Stimulated activated naive CD8-positive, alpha-beta T cell treated with anti-CD3 and anti-CD28 coated beads, Interleukin-15, amount 100 ng/mL, for 72 hours (primary cell): Measurements from ENCODE around the gene RUSC1.
A peak's percentile ranks its signal among the peaks of the same experiment; 100 is the strongest.

Source experiments
- ATAC-seq: fragments of 150-1000 bp; cut with Tn5 transposase; 2 replicates; pipeline ENCODE4 v1.10.0; 2021; ENCODE audit warnings: mild to moderate bottlenecking, moderate library complexity
- DNase-seq, 2 donors: peaks; one replicate each; pipeline ENCODE4 v3.0.0; 2021 to 2022
- H3K27ac Mint-ChIP-seq, 2 donors: one replicate each; pipeline ENCODE4 v1.8.0; 2022; ENCODE audit warnings: mild to moderate bottlenecking in 2 of 2, mixed read lengths in 2 of 2, moderate library complexity in 2 of 2
- H3K27me3 Mint-ChIP-seq: one replicate; pipeline ENCODE4 v1.8.0; 2022; ENCODE audit warnings: mixed read lengths
- H3K4me1 Mint-ChIP-seq: one replicate; pipeline ENCODE4 v1.8.0; 2022; ENCODE audit warnings: mild to moderate bottlenecking, mixed read lengths
- H3K4me3 Mint-ChIP-seq, 2 donors: one replicate each; pipeline ENCODE4 v1.8.0; 2022; ENCODE audit warnings: mild to moderate bottlenecking in 2 of 2, mixed read lengths in 2 of 2, moderate library complexity in 1 of 2
- H3K9me3 Mint-ChIP-seq, 2 donors: one replicate each; pipeline ENCODE4 v1.8.0; 2022; ENCODE audit warnings: mixed read lengths in 2 of 2

RUSC1 gene

DNA sequence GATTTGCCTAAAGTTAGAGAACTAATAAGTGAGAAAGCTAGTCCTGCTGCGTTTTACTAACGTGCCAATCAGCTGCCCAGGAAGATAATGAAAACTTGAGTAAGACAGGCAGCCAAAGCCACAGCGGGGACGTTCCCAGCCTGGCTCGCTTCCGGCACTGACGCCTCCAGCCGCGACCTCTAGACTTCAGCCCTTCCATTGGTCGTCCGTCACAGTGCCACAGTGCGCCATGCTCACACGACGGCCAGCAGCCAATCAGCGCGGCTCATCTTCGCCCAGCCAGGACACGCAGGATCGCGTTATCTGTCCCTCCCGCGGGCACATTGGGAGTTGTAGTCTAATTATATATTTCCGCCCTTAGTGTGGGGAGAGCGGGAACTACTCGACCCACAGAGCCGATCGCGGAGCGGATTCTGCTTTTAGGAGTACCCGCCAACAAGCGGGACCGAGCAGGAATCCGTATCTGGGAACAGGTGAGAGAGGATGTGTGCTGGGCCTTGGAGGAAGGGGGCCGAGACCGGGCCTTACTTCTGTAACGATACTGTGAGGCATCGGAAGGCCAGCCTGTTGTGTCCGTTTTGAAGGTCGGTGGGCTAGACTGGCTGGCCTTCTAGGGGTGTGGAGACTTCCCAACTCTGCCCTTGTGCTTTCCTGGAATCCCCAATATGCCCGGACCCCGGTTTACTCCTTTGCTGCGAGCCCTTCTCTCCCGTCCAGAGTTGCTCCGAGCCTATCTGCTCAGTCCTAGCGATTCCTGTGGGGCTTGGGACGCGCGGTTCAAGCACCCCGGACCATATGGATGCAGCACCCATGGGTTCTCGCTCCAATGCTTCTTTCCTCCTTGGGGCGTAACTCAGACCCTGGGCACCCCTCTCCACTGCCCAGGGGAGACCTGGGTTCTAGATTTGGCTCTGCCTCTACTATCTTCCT is 11.9 kb upstream of the RUSC1 start, which contains the start of gene FDPS:
Gene FDPS, plus strand, starts transcription at position 374 of the 930 bp plus-strand sequence. CDS start 924 bp downstream, outside the sequence.
- DNase-seq, result peak; percentile 95 to 98
- Mint-ChIP-seq H3K4me3 (peak within 1 kb of the TSS; percentile 98), H3K9me3 (no peaks in the 10 kb centered on the region), H3K27ac (peak within 1 kb of the TSS; percentile 97 to 98), H3K27me3 (no peaks in the 10 kb centered on the region), H3K4me1 (peaks cover 41% of the 10 kb centered on the region)
- ATAC-seq, result peak; percentile 99

DNA sequence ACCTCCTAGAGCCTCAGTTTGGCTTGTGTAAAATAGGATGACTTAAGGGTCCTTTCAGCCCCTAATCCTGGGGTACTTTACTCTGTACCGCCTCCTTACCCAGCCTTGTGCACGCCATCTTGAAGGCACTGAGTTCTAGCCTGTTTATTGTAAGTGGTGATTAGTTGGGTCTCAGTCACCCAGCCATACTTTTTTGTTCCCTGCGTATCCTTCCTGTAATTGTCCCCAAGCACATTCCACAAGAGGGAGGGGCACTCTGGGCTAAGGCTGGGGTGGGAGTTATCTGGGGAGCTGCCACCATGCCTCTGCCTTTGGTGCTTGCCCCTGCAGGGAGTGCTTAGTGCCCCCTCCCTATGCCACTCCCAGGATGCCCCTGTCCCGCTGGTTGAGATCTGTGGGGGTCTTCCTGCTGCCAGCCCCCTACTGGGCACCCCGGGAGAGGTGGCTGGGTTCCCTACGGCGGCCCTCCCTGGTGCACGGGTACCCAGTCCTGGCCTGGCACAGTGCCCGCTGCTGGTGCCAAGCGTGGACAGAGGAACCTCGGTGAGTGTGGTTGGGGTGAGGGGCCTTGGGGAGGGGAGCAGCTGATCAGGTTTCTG is 11.2 kb upstream of the RUSC1 start:
- Mint-ChIP-seq H3K27me3 (no peaks in the 10 kb centered on the region), H3K9me3 (no peaks in the 10 kb centered on the region), H3K4me3 (peak overlapping the region; percentile 98), H3K4me1 (peaks cover 41% of the 10 kb centered on the region), H3K27ac (peak overlapping the region; percentile 97 to 98)
- ATAC-seq (no peak), DNase-seq (no peak)

DNA sequence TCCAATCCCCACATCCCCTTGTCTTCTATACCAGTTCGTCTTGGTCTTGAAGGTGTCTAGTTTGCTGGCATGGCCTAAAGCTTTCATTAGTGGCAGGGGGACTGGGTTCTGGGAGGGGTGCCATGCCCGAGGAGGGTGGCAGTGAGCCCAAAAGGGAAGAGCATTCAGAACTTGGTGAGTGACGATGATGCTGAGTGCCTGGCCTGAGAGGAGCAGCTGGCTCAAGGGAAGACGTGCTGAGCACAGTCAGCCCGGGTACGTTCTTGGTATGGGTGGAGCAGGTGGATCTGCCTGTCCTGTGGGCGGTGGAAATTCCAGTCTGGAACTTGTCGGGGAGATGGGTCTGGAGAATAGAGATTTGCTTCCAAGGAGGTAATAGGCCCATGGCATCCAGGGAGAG is 7.4 kb upstream of the RUSC1 start:
- Mint-ChIP-seq H3K9me3 (no peaks in the 10 kb centered on the region), H3K27ac (no peak overlapping the region), H3K4me3 (no peak overlapping the region), H3K4me1 (peaks cover 41% of the 10 kb centered on the region), H3K27me3 (no peaks in the 10 kb centered on the region)
- DNase-seq (no peak), ATAC-seq (no peak)

DNA sequence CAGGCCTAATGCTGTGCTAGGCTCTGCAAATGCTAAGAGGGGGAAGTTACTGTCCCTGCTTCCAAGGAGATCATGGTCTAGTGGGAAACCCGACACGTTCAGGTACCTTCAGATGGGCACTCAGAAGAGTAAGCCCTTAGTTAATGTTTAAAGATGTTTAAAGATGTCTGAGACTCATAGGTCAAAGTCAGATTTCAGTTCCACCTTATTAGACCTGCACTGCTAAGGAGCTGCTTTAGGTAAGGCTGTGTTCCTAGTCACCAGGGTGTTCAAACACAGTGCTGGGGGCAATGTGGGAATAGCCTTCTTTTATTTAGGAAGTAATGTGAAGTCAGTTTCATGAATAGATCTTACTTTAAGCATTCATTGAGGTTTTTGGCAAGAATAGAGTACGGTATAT is 3.8 kb upstream of the RUSC1 start:
- DNase-seq, result no peak
- ATAC-seq, result no peak
- Mint-ChIP-seq H3K9me3 (no peaks in the 10 kb centered on the region), H3K27ac (no peak overlapping the region), H3K4me1 (peaks cover 48% of the 10 kb centered on the region), H3K27me3 (no peaks in the 10 kb centered on the region), H3K4me3 (no peak overlapping the region)

DNA sequence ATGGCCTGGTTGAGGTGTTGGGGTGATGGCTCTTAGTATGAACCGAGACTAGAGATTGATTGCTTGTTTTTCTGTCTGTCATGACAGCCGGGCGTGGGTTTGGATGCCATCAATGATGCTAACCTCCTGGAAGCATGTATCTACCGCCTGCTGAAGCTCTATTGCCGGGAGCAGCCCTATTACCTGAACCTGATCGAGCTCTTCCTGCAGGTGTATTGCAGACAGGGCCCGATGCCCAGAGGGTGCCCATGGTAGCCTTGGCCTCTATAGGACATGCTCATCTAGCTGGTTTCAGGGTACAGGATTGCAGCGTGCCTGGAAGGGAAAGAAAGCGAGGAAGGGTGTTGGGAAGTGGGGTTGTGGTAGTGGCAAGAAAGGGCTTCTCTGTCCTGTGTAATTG is 2.6 kb upstream of the RUSC1 start:
- peaks cover 46% of the 10 kb centered on the region for H3K4me1 Mint-ChIP-seq
- H3K4me3 Mint-ChIP-seq, result no peak overlapping the region
- DNase-seq (no peak), ATAC-seq (no peak)
- no peak overlapping the region for H3K27ac Mint-ChIP-seq
- H3K27me3 Mint-ChIP-seq, result no peaks in the 10 kb centered on the region
- H3K9me3 Mint-ChIP-seq, result no peaks in the 10 kb centered on the region

DNA sequence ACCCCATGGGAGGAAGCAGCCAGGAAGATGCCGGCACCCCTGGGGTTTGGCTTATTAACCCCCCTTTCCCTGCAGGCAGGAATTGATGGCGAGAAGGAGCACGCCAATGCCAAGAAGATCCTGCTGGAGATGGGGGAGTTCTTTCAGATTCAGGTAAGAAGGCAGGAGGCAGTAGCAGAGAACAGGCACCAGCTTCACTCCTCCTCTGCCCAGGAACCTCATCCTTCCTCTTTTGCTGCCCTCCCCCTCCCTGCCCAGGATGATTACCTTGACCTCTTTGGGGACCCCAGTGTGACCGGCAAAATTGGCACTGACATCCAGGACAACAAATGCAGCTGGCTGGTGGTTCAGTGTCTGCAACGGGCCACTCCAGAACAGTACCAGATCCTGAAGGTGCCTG is 1.2 kb upstream of the RUSC1 start:
- DNase-seq (no peak), ATAC-seq (no peak)
- no peaks in the 10 kb centered on the region for H3K9me3 Mint-ChIP-seq
- peaks cover 40% of the 10 kb centered on the region for H3K4me1 Mint-ChIP-seq
- H3K27ac Mint-ChIP-seq, result no peak overlapping the region
- no peaks in the 10 kb centered on the region for H3K27me3 Mint-ChIP-seq
- H3K4me3 Mint-ChIP-seq, result no peak overlapping the region

DNA sequence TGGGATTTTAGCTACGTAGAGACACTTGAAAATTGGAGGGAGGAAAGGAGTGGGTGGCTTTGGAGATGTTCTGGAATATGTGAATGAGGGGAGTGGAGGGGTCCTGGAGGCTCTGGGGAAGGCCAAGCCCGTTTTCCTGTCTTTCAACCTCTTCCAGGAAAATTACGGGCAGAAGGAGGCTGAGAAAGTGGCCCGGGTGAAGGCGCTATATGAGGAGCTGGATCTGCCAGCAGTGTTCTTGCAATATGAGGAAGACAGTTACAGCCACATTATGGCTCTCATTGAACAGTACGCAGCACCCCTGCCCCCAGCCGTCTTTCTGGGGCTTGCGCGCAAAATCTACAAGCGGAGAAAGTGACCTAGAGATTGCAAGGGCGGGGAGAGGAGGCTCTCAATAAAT is 442 bp upstream of the RUSC1 start:
- Mint-ChIP-seq H3K9me3 (no peaks in the 10 kb centered on the region), H3K4me3 (peak overlapping the region; percentile 20 to 90), H3K27me3 (no peaks in the 10 kb centered on the region), H3K27ac (peak overlapping the region in 1 of 2 donors; percentile 35), H3K4me1 (peaks cover 47% of the 10 kb centered on the region)
- DNase-seq, result no peak
- ATAC-seq, result no peak

DNA sequence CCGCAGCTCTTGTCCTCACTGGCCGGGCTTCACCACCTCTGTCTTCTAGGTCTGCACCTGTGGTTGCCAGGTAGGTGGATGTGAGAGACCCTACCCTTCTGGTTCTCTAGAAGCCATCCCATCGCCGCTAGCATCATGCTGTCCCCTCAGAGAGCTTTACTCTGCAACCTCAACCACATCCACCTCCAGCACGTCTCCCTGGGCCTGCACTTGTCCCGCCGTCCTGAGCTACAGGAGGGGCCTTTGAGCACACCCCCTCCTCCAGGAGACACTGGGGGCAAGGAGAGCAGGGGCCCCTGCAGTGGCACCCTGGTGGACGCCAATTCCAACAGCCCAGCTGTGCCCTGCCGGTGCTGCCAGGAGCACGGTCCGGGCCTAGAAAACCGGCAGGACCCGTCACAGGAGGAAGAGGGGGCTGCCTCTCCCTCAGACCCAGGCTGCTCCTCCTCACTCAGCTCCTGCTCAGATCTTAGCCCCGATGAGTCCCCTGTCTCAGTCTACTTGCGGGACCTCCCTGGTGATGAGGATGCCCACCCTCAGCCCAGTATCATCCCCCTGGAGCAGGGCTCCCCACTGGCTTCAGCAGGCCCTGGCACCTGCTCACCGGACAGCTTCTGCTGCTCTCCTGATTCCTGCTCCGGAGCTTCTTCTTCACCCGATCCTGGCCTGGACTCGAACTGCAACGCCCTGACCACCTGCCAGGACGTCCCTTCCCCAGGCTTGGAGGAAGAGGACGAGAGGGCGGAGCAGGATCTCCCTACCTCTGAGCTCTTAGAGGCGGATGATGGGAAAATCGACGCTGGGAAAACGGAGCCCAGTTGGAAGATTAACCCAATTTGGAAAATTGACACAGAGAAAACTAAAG is 1.2 kb downstream of the RUSC1 start:
- Mint-ChIP-seq H3K27ac (peak overlapping the region in 1 of 2 donors; percentile 23), H3K9me3 (no peaks in the 10 kb centered on the region), H3K4me1 (peaks cover 63% of the 10 kb centered on the region), H3K27me3 (no peaks in the 10 kb centered on the region), H3K4me3 (peak overlapping the region; percentile 73 to 90)
- DNase-seq, result peak; percentile 23
- no peak for ATAC-seq

DNA sequence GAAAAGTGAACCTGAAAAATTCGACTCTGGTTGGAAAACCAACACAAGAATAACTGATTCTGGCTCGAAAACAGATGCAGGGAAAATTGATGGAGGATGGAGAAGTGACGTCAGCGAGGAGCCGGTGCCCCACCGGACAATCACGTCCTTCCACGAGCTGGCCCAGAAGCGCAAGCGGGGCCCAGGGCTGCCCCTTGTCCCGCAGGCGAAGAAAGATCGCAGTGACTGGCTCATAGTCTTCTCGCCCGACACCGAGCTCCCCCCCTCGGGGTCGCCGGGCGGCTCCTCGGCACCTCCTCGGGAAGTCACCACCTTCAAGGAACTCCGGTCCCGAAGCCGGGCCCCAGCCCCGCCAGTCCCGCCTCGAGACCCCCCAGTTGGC is 1.9 kb downstream of the RUSC1 start:
- Mint-ChIP-seq H3K27me3 (no peaks in the 10 kb centered on the region), H3K27ac (no peak overlapping the region), H3K4me3 (peak overlapping the region; percentile 73 to 90), H3K4me1 (peaks cover 63% of the 10 kb centered on the region), H3K9me3 (no peaks in the 10 kb centered on the region)
- no peak for ATAC-seq
- peak in 1 of 2 donors; percentile 42 for DNase-seq

DNA sequence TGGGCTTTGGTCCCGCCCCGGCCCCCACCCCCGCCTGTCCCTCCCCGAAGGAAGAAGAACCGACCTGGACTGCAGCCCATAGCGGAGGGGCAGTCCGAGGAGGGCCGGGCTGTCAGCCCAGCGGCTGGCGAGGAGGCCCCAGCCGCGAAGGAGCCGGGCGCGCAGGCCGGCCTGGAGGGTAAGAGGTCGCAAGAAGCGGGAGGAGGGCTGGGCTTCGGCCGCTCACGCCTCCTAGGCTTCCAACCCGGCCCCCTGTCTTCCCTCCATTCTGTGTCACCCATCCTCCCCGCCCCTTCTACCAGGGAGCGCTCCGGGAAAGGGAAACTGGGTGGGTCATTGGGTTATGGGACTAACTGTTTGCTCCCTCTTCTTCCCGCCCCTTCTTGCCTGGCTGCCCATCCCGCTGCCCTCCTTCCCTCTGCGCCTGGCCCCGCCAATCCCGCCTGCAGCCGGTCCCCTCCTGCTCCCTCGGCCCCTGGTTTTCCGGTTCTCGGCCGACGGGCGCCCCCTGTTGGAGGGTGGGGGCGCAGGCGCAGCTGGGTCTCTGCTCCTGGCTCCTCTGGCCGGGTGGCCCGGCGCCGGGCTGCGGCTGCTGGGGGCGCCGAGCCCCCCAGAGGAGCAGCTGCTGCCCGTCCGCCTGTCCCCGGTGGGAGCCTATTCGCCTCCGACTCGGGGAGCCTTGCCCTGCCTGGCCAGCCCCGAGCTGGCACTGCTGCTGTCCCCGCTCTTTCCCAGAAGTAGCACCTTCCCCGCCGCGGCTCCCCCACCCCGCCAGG is 2.4 kb downstream of the RUSC1 start:
- no peaks in the 10 kb centered on the region for H3K27me3 Mint-ChIP-seq
- DNase-seq (peak; percentile 88 to 91), ATAC-seq (peak; percentile 69)
- H3K4me1 Mint-ChIP-seq, result peaks cover 67% of the 10 kb centered on the region
- peak overlapping the region; percentile 90 for H3K4me3 Mint-ChIP-seq
- no peaks in the 10 kb centered on the region for H3K9me3 Mint-ChIP-seq
- peak overlapping the region in 1 of 2 donors; percentile 23 for H3K27ac Mint-ChIP-seq

DNA sequence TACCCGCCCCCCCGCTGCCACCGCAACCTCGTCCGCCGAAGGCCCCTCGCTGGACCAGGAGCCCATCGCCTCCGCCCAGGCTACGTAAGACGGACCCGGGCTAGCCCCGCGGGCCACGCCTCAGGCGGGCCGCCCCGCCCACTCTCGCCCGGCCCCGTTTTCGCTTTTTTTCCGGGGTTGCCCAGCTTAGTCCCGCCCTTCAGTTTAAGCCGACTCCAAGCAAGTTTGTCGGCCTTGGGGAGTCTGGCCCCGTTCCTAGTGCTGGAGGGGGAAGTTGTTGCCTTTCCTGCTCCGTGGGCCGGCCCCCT is 3.0 kb downstream of the RUSC1 start:
- peaks cover 69% of the 10 kb centered on the region for H3K4me1 Mint-ChIP-seq
- H3K9me3 Mint-ChIP-seq, result no peaks in the 10 kb centered on the region

DNA sequence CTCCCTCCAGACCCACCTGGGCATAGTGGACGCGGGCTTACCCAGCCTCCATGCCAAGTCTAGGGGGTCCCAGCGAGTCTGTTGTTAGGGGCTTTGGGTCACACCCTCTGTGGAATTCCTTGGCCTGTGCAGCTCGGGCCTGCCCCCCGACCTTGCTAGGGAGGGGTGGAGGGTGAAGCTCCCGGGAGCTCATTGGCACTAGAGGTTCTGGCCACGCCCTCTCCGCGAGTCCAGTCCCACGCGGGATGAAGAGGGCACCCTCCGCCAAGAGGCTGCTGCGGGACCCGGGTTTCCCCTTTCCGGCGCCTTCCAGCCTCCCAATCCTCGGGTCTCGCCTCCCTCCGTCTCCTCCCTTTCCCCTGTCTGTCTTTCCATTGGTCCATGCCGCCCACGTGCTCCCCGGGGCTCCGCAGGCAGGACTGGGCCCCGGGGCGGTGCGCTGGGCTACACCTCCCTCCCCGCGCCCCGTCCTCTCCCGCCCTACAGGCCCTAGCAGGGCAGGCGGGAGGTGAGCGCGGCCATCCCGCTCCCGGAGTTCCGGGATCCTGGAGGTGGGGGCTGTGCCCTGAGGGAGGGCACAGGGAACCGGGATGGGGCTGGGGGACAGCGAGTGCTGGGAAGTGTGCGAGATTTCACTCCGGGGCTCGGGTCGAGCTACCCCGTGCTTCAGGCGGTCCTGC is 3.5 kb downstream of the RUSC1 start:
- H3K27ac Mint-ChIP-seq, result peak overlapping the region; percentile 89 to 91
- peaks cover 64% of the 10 kb centered on the region for H3K4me1 Mint-ChIP-seq
- H3K27me3 Mint-ChIP-seq, result no peaks in the 10 kb centered on the region

More for the DNA sequence above, 3.0 kb downstream of the RUSC1 start:
- ATAC-seq (peak; percentile 70), DNase-seq (peak; percentile 78 to 81)
- peak overlapping the region; percentile 89 to 91 for H3K27ac Mint-ChIP-seq
- no peaks in the 10 kb centered on the region for H3K27me3 Mint-ChIP-seq
- H3K4me3 Mint-ChIP-seq, result peak overlapping the region; percentile 90

DNA sequence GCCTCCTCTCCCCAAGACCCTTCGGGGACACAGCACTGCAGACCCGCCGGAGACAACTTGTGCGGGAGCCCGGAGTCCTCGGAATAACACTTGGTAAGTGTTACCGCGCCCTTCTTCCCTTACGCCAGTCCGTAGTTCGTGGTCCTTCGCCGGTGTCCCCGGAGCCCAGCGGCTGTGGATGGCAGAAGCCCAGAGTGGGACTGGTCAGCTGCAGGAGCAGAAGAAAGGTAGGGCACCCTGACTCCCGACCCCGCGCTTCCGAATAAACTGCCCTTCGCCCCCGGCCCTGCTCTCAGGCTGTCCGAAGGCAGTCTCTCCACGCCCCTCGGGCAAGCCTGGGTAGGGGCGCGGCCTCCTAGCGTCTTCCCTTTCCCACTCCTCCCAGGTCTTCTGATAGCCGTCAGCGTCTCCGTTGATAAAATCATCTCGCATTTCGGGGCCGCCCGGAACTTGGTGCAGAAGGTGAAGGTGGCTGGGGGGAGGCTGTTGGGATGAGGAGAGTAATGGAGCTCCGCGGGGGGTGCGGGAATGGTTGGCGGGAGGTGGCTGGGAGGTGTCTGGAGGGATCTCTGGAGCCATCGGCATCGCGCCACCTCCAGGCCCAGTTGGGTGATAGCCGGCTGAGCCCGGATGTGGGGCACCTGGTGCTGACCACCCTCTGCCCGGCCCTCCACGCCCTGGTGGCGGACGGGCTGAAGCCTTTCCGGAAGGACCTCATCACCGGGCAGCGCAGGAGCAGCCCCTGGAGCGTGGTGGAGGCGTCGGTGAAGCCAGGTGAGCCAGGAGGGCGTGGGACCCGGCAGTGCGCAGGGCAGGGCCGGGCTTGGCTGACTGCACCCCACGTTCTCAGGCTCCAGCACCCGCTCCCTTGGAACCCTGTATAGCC is 4.3 kb downstream of the RUSC1 start:
- H3K27me3 Mint-ChIP-seq, result no peaks in the 10 kb centered on the region
- no peak for ATAC-seq
- DNase-seq, result peak in 1 of 2 donors; percentile 19
- H3K27ac Mint-ChIP-seq, result peak overlapping the region in 1 of 2 donors; percentile 92
- peak overlapping the region; percentile 90 for H3K4me3 Mint-ChIP-seq
- H3K4me1 Mint-ChIP-seq, result peaks cover 56% of the 10 kb centered on the region
- no peaks in the 10 kb centered on the region for H3K9me3 Mint-ChIP-seq

More for the DNA sequence above, 3.5 kb downstream of the RUSC1 start:
- H3K9me3 Mint-ChIP-seq, result no peaks in the 10 kb centered on the region
- ATAC-seq (peak; percentile 84), DNase-seq (peak; percentile 89 to 92)
- H3K4me3 Mint-ChIP-seq, result peak overlapping the region; percentile 90

DNA sequence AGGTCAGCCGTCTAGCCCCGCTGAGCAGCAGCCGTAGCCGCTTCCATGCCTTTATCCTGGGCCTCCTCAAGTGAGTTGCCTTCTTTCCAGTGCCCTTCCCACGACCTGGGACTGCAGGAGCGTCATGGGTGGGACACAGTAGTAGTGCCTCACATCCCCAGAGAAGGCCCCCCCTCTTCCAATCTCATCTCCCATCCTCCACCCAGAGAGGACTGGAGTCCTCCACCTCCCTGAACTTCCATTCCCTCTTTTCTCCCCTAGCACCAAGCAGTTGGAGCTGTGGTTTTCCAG is 4.9 kb downstream of the RUSC1 start:
- H3K27me3 Mint-ChIP-seq, result no peaks in the 10 kb centered on the region
- ATAC-seq (no peak), DNase-seq (no peak)
- peak overlapping the region; percentile 37 to 90 for H3K4me3 Mint-ChIP-seq
- no peak overlapping the region for H3K27ac Mint-ChIP-seq
- H3K9me3 Mint-ChIP-seq, result no peaks in the 10 kb centered on the region
- H3K4me1 Mint-ChIP-seq, result peaks cover 51% of the 10 kb centered on the region
